Activated T-cell treated with anti-CD3 and anti-CD28 coated beads, Interleukin-2, amount 50 U/mL, for 72 hours (primary cell): ENCODE results near the gene LHPP. TPM values are rescaled to one million over a fixed set of nuclear protein-coding genes. Genes with fewer than 3 reads are reported as not detected.
"Not testable (repeated sequence)": the region's sequence is repeated elsewhere in the genome, so short reads cannot be mapped to it uniquely, and the experiment has no call there.

Source experiments
- ATAC-seq, 2 donors: fragments of 150-1000 bp; cut with Tn5 transposase; replicated peaks in 1 of 2; 2 replicates each; pipeline ENCODE4 v1.10.0; 2021; ENCODE audit warnings: moderate library complexity in 2 of 2, mild to moderate bottlenecking in 1 of 2
- DNase-seq, 2 donors: peaks; one replicate each; pipeline ENCODE4 v3.0.0; 2021 to 2022; ENCODE audit warnings: mixed read lengths in 1 of 2
- H3K27ac Mint-ChIP-seq: one replicate; pipeline ENCODE4 v1.8.0; 2022; ENCODE audit warnings: mild to moderate bottlenecking, moderate library complexity, mixed read lengths
- H3K27me3 Mint-ChIP-seq: one replicate; pipeline ENCODE4 v1.8.0; 2022; ENCODE audit warnings: low read depth, mixed read lengths
- H3K36me3 Mint-ChIP-seq, 2 donors: one replicate each; pipeline ENCODE4 v1.8.0; 2022; ENCODE audit warnings: mixed read lengths in 2 of 2, mild to moderate bottlenecking in 1 of 2; ENCODE audit not compliant: insufficient read depth in 2 of 2
- H3K4me1 Mint-ChIP-seq: one replicate; pipeline ENCODE4 v1.8.0; 2022; ENCODE audit warnings: low read depth, mixed read lengths
- H3K4me3 Mint-ChIP-seq, 2 donors: one replicate each; pipeline ENCODE4 v1.8.0; 2022; ENCODE audit warnings: mild to moderate bottlenecking in 2 of 2, mixed read lengths in 2 of 2, moderate library complexity in 2 of 2
- H3K9me3 Mint-ChIP-seq, 2 donors: one replicate each; pipeline ENCODE4 v1.8.0; 2022; ENCODE audit warnings: mixed read lengths in 2 of 2
- total RNA-seq, 2 donors: library from RNA; stranded (reverse); gene quantifications; one replicate each; pipeline ENCODE4 v1.2.3, GENCODE V29; 2022

Gene LHPP
- total RNA-seq, 2 donors from 2014 or later, result 8.7 to 13.5 TPM

DNA sequence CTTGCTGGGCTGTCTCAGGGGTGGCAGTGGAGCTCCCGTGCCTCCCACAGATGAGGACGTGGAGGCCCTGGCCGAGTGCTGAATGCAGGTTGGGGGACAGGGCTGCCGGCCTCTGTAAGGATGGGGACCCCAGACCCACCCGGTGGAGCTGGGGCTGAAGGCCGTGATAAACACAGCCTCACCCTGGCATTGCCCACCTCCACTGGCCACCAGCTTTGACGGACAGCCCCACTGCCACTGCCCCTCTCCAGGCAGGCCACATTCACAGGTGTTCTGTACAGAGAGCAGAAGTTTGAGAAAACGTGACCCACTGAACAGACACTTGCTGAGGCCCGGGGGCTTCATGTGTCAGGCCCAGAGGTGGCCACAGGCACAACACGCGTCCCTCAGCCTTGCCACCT lies 126.2 kb downstream of the LHPP start:
- Mint-ChIP-seq H3K4me1 (peaks cover 8% of the 10 kb centered on the region), H3K9me3 (peaks cover 2% of the 10 kb centered on the region in 2 donors), H3K4me3 (no peak overlapping the region), H3K27ac (no peak overlapping the region), H3K27me3 (no peaks in the 10 kb centered on the region), H3K36me3 (peaks cover 0 to 1% of the 10 kb centered on the region in 2 donors)
- no peak for ATAC-seq
- DNase-seq, result no peak

GRCh38 chr10:124588341-124588735 lies 126.7 kb downstream of the LHPP start:
- H3K36me3 Mint-ChIP-seq, H3K27me3 Mint-ChIP-seq, DNase-seq, H3K4me1 Mint-ChIP-seq, ATAC-seq, H3K27ac Mint-ChIP-seq, H3K4me3 Mint-ChIP-seq, H3K9me3 Mint-ChIP-seq: not testable (repeated sequence)

DNA sequence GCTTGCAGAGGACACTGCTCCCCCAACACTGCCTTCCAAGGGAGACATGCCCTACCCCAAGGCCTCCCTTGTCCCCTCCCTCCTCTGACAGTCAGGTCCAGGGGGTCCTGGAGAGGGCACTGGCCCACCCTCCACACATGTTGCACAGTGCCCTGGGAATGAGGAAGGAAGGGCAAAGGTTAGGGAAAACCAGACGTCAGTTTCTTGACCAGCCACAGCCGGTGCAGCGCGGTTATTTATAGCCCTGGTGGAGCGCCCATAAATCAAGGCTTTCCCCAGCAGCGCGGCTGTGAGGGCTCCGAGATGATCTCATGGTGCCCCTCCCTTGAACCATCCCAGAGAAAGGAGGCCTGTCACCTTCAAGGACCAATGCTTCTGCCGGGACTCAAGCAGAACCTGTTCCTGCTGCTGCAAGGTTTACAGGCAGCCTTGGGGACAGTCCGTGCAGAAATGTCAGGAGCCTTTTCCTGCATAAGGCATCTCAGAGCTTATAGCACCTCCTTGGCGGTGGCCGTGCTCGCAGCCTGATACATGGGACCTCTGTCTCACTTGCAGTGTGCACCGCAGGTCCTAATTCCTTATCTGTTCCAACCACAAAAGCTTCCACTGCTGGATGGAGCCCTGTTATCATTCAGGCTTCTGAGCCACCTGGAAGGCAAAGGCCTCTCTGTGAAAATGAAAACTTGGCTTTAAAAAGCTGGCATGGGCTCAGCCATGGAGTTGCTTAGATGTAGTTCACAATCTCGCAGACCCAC lies 127.3 kb downstream of the LHPP start:
- Mint-ChIP-seq H3K27me3 (no peaks in the 10 kb centered on the region), H3K4me3 (no peak overlapping the region), H3K4me1 (peaks cover 8% of the 10 kb centered on the region), H3K36me3 (no peaks in the 10 kb centered on the region), H3K9me3 (peaks cover 0 to 2% of the 10 kb centered on the region in 2 donors), H3K27ac (no peak overlapping the region)
- DNase-seq, result no peak
- ATAC-seq, result no peak

DNA sequence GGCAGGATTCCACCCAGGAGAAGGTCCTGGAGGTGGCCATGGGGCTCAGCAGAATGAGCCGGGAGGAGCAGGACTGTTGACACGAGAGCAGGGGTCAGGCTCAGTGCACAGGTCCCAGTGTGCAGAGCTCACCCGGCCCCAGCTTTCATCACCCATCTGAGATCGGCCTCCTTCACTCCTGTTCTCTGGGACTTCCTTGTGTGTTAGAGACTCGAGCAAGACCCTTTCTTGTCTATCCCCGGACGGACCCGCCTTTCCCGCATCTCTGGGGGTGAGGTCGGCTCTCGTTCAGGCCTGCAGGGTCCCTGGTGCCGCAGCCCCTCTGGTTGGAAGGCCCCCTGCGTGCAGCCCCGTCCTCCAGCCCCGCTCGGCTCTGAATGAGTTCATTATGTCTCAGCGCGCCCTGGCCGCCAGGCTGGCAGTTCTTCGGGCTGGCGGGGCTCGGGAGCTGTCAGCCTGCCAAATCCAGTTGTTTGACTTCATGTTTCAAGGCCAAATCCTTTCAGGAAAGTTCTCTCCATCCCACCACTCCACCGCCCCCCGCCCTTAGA lies 127.9 kb downstream of the LHPP start:
- Mint-ChIP-seq H3K4me1 (peaks cover 8% of the 10 kb centered on the region), H3K9me3 (peaks cover 0 to 2% of the 10 kb centered on the region in 2 donors), H3K27ac (no peak overlapping the region), H3K4me3 (no peak overlapping the region), H3K36me3 (no peaks in the 10 kb centered on the region), H3K27me3 (no peaks in the 10 kb centered on the region)
- ATAC-seq (no peak), DNase-seq (no peak)

- Mint-ChIP-seq H3K36me3 (no peaks in the 10 kb centered on the region), H3K4me1 (peaks cover 8% of the 10 kb centered on the region)
Observed at GRCh38 chr10:124590216-124591122, 128.8 kb downstream of the LHPP start.

DNA sequence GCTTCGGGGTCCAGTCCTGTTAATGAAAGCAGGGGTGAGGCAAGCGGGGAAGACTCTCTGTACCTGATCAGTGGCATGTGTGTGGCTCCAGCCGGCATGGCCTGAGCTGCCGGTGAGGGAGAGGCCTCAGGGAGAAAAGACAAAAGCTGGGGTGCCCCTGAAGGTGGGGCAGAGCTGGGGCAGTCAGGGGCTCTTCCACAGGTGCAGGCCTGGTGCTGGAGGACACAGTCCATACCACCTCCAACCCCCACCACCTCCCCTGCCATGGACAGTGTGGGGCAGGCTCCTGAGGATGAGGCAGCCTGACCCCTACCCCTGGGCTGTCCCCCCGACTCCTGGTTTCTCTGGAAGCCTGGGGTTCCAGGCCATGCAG lies 129.5 kb downstream of the LHPP start:
- Mint-ChIP-seq H3K27me3 (no peaks in the 10 kb centered on the region), H3K9me3 (peaks cover 0 to 2% of the 10 kb centered on the region in 2 donors), H3K4me1 (peaks cover 8% of the 10 kb centered on the region), H3K27ac (no peak overlapping the region), H3K4me3 (no peak overlapping the region), H3K36me3 (no peaks in the 10 kb centered on the region)
- ATAC-seq, result no peak
- DNase-seq, result no peak

More at GRCh38 chr10:124590216-124591122, 128.8 kb downstream of the LHPP start:
- H3K27ac Mint-ChIP-seq, result no peak overlapping the region
- H3K9me3 Mint-ChIP-seq, result peaks cover 0 to 2% of the 10 kb centered on the region in 2 donors
- H3K4me3 Mint-ChIP-seq, result no peak overlapping the region
- H3K27me3 Mint-ChIP-seq, result no peaks in the 10 kb centered on the region
- DNase-seq, result no peak
- no peak for ATAC-seq

GRCh38 chr10:124592101-124592500 lies 130.5 kb downstream of the LHPP start:
- Mint-ChIP-seq H3K27ac (peak overlapping the region; percentile 7), H3K9me3 (peaks cover 0 to 2% of the 10 kb centered on the region in 2 donors), H3K4me1 (peaks cover 8% of the 10 kb centered on the region), H3K27me3 (no peaks in the 10 kb centered on the region), H3K4me3 (no peak overlapping the region), H3K36me3 (no peaks in the 10 kb centered on the region)
- ATAC-seq (no peak), DNase-seq (no peak)

GRCh38 chr10:124592736-124593430 lies 131.3 kb downstream of the LHPP start:
- Mint-ChIP-seq H3K4me1 (peaks cover 8% of the 10 kb centered on the region), H3K9me3 (peaks cover 0 to 2% of the 10 kb centered on the region in 2 donors), H3K4me3 (no peak overlapping the region), H3K27me3 (no peaks in the 10 kb centered on the region), H3K27ac (no peak overlapping the region), H3K36me3 (no peaks in the 10 kb centered on the region)
- ATAC-seq (no peak), DNase-seq (no peak)

GRCh38 chr10:124593431-124593985 lies 131.9 kb downstream of the LHPP start:
- Mint-ChIP-seq H3K27ac (no peak overlapping the region), H3K36me3 (no peaks in the 10 kb centered on the region), H3K4me1 (peaks cover 8% of the 10 kb centered on the region), H3K9me3 (peaks cover 0 to 2% of the 10 kb centered on the region in 2 donors), H3K27me3 (no peaks in the 10 kb centered on the region), H3K4me3 (no peak overlapping the region)
- DNase-seq (no peak), ATAC-seq (no peak)

- H3K4me1 Mint-ChIP-seq, result peaks cover 8% of the 10 kb centered on the region
- H3K36me3 Mint-ChIP-seq, result no peaks in the 10 kb centered on the region
- no peak overlapping the region for H3K27ac Mint-ChIP-seq
- no peak overlapping the region for H3K4me3 Mint-ChIP-seq
- H3K27me3 Mint-ChIP-seq, result no peaks in the 10 kb centered on the region
- no peak for ATAC-seq
- H3K9me3 Mint-ChIP-seq, result peaks cover 0 to 2% of the 10 kb centered on the region in 2 donors
- DNase-seq, result no peak
Observed at GRCh38 chr10:124594240-124594639, 132.6 kb downstream of the LHPP start.

GRCh38 chr10:124595143-124595883 lies 133.7 kb downstream of the LHPP start:
- peaks cover 0 to 2% of the 10 kb centered on the region in 2 donors for H3K9me3 Mint-ChIP-seq
- no peaks in the 10 kb centered on the region for H3K27me3 Mint-ChIP-seq
- no peak for DNase-seq
- H3K27ac Mint-ChIP-seq, result no peak overlapping the region
- H3K36me3 Mint-ChIP-seq, result no peaks in the 10 kb centered on the region
- peaks cover 8% of the 10 kb centered on the region for H3K4me1 Mint-ChIP-seq
- ATAC-seq, result no peak
- no peak overlapping the region for H3K4me3 Mint-ChIP-seq
